Keratinocyte (primary cell): Measurements from ENCODE around the gene ATP9B. TPM values are rescaled to one million over a fixed set of nuclear protein-coding genes. Genes with fewer than 3 reads are reported as not detected.

ENCODE experiments used
- DNase-seq: peaks from one replicate; pipeline ENCODE4 v3.0.0-alpha.2; 2011; ENCODE audit warnings: low read depth, missing footprints, low spot score
- FAIRE-seq: peaks from 2 replicates; lab custom pipeline; 2011; peaks lifted over from hg19 to GRCh38; lab: Jason Lieb, UNC
- H2AFZ ChIP-seq: 2 replicates; pipeline ENCODE4 v1.6.0; 2012; ENCODE audit warnings: low read length, control low read depth, inconsistent platforms; ENCODE audit not compliant: control insufficient read depth
- H3K27ac ChIP-seq: 2 replicates; pipeline ENCODE4 v1.5.1; 2011; ENCODE audit warnings: low read length; ENCODE audit not compliant: control insufficient read depth, insufficient read depth
- H3K27me3 ChIP-seq: 3 replicates; pipeline ENCODE4 v1.6.0; 2011; ENCODE audit warnings: low read length; ENCODE audit not compliant: control insufficient read depth, insufficient read depth; ENCODE audit errors: extremely low read depth
- H3K36me3 ChIP-seq, 2 experiments: 2 replicates in 1 of 2; 3 replicates in 1 of 2; pipeline ENCODE4 v1.5.1; 2011; ENCODE audit warnings: low read length in 2 of 2, mild to moderate bottlenecking in 1 of 2; ENCODE audit not compliant: control insufficient read depth in 2 of 2, insufficient read depth in 2 of 2; ENCODE audit errors: extremely low read depth in 1 of 2
- H3K4me1 ChIP-seq: 3 replicates; pipeline ENCODE4 v1.5.1; 2011; ENCODE audit warnings: low read length; ENCODE audit not compliant: control insufficient read depth, insufficient read depth; ENCODE audit errors: extremely low read depth
- H3K4me2 ChIP-seq: 3 replicates; pipeline ENCODE4 v1.6.0; 2011; ENCODE audit warnings: low read depth, low read length; ENCODE audit not compliant: control insufficient read depth, insufficient read depth; ENCODE audit errors: extremely low read depth
- H3K4me3 ChIP-seq, 3 experiments: fragments of 200-600 bp in 1 of 3; sonication (generic) in 1 of 3; 2 replicates in 2 of 3; 3 replicates in 1 of 3; pipeline ENCODE4 v1.5.1; 2011 to 2016; ENCODE audit warnings: low read length in 3 of 3, mild to moderate bottlenecking in 3 of 3, control low read depth in 2 of 3, inconsistent platforms in 1 of 3, low read depth in 1 of 3, mixed read lengths in 1 of 3, mixed run types in 1 of 3, moderate library complexity in 1 of 3; ENCODE audit not compliant: control insufficient read depth in 2 of 3, insufficient read depth in 2 of 3; ENCODE audit errors: extremely low read depth in 1 of 3
- H3K79me2 ChIP-seq: 2 replicates; pipeline ENCODE4 v1.6.0; 2012; ENCODE audit warnings: low read length; ENCODE audit not compliant: control insufficient read depth, insufficient read depth
- H3K9ac ChIP-seq: 3 replicates; pipeline ENCODE4 v1.6.0; 2011; ENCODE audit warnings: low read length; ENCODE audit not compliant: control insufficient read depth, insufficient read depth; ENCODE audit errors: extremely low read depth
- H3K9me1 ChIP-seq: 3 replicates; pipeline ENCODE4 v1.6.0; 2011; ENCODE audit warnings: low read length; ENCODE audit not compliant: control insufficient read depth, insufficient read depth; ENCODE audit errors: extremely low read depth
- H3K9me3 ChIP-seq: 2 replicates; pipeline ENCODE4 v1.5.1; 2012; ENCODE audit warnings: low read depth, low read length; ENCODE audit not compliant: control insufficient read depth
- H4K20me1 ChIP-seq: 3 replicates; pipeline ENCODE4 v1.6.0; 2011; ENCODE audit warnings: low read length; ENCODE audit not compliant: control insufficient read depth, insufficient read depth; ENCODE audit errors: extremely low read depth
- CTCF ChIP-seq, 3 experiments: IDR thresholded peaks in 1 of 3; conservative IDR thresholded peaks in 1 of 3; optimal IDR thresholded peaks in 1 of 3; 2 replicates in 2 of 3; 3 replicates in 1 of 3; pipeline versions ENCODE3 to v1.5.1; 2011; ENCODE audit warnings: low read length in 3 of 3, mild to moderate bottlenecking in 3 of 3, moderate library complexity in 2 of 3, control low read depth in 1 of 3, inconsistent platforms in 1 of 3; ENCODE audit not compliant: insufficient read depth in 2 of 3; ENCODE audit errors: extremely low read depth in 1 of 3
- EZH2 ChIP-seq: IDR thresholded peaks from one replicate; pipeline ENCODE4 v1.6.1; 2012; ENCODE audit warnings: inconsistent platforms, mild to moderate bottlenecking, low read length, moderate library complexity
- dilution Hi-C: fragments of 300-500 bp; cut with MboI; formaldehyde crosslinking; loops from one replicate; pipeline ENCODE4 v1.7.0; 2020; ENCODE audit warnings: low sequenced_read_pairs; ENCODE audit not compliant: extremely low pct_ligation_motif_present
- polyA plus RNA-seq, 5 experiments: library from polyadenylated mRNA; depleted of rRNA in 3 of 5; stranded (reverse) in 3 of 5; stranded (forward) in 1 of 5; unstranded in 1 of 5; fragments of >200 nt; gene quantifications; 1 replicate in 1 of 5; 2 replicates in 3 of 5; 3 replicates in 1 of 5; pipeline versions ENCODE4 v1.2.1 to v1.2.3, GENCODE V29; 2011 to 2012; ENCODE audit warnings: missing spikeins in 2 of 5, low read depth in 1 of 5, low replicate concordance in 1 of 5

Gene ATP9B
- polyA plus RNA-seq, 1 donor (not counting 4 experiments of a cell fraction or from before 2014, with no cell fraction given), result 16.1 TPM

GRCh38 chr18:79368681-79369080, 299.5 kb downstream of the ATP9B start:
- no peak for FAIRE-seq
- no peaks in the 10 kb centered on the region for H3K36me3 ChIP-seq

DNA sequence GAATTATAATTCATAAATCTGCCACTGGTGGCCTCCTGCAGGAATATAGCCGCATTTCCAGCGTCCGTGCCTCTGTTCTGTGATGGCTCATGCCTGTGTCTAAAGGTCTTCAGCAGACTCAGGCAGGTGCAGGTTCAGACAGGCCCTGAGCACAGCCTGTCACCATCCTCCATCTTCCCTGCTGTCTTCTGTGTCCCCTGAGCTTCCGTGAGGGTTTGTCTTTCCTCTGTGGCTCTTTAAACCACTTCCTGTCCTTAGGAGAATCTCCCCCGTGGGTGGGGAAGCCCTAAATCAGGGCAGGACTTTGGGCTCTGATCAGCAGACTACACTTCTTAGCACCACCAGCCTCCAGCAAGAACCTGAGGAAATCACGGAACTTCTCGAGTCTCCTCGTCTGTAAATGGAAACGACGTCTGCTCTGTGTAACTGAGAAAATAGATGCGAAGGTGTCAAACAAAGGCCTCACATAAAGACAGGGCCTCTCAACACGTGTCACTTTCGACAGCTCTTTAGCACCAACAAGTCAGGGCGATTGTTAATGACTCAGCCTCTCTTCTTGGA, 302.4 kb downstream of the ATP9B start:
- Histone ChIP-seq H3K4me3 (no peak overlapping the region), H3K9me3 (no peaks in the 10 kb centered on the region), H3K79me2 (no peaks in the 10 kb centered on the region), H2AFZ (no peak overlapping the region), H3K9me1 (no peaks in the 10 kb centered on the region), H4K20me1 (no peaks in the 10 kb centered on the region), H3K4me1 (no peaks in the 10 kb centered on the region), H3K27me3 (no peaks in the 10 kb centered on the region), H3K36me3 (no peaks in the 10 kb centered on the region), H3K4me2 (no peak overlapping the region), H3K9ac (no peak overlapping the region), H3K27ac (no peak overlapping the region)
- no peak for DNase-seq
- TF ChIP-seq CTCF (optimal IDR thresholded peaks at IDR 0.05 in 1 of 3, IDR thresholded peaks at IDR 0.05 in 1 of 3, conservative IDR thresholded peaks at IDR 0.05 in 1 of 3; ENCODE audit: extremely low read depth in 1 of 3, insufficient read depth in 2 of 3, low read length in 3 of 3) (no peak), EZH2 (no peak)
- no peak for FAIRE-seq
- dilution Hi-C loops, result no loop called here

More at GRCh38 chr18:79368681-79369080, 299.5 kb downstream of the ATP9B start:
- H3K9ac ChIP-seq, result no peak overlapping the region
- no peaks in the 10 kb centered on the region for H3K4me1 ChIP-seq
- H3K79me2 ChIP-seq, result no peaks in the 10 kb centered on the region
- H3K4me3 ChIP-seq, result no peak overlapping the region
- H3K4me2 ChIP-seq, result no peak overlapping the region
- no peaks in the 10 kb centered on the region for H3K27me3 ChIP-seq
- H3K9me3 ChIP-seq, result no peaks in the 10 kb centered on the region
- no peak overlapping the region for H2AFZ ChIP-seq
- H3K27ac ChIP-seq, result no peak overlapping the region
- no peaks in the 10 kb centered on the region for H3K9me1 ChIP-seq
- DNase-seq, result no peak
- TF ChIP-seq EZH2 (no peak), CTCF (optimal IDR thresholded peaks at IDR 0.05 in 1 of 3, IDR thresholded peaks at IDR 0.05 in 1 of 3, conservative IDR thresholded peaks at IDR 0.05 in 1 of 3; ENCODE audit: extremely low read depth in 1 of 3, insufficient read depth in 2 of 3, low read length in 3 of 3) (no peak)
- dilution Hi-C loops, result no loop called here
- no peaks in the 10 kb centered on the region for H4K20me1 ChIP-seq
